Measurements from ENCODE around the gene MARCHF10. TPM values are rescaled to one million over a fixed set of nuclear protein-coding genes. Genes with fewer than 3 reads are reported as not detected.

The MARCHF10 gene
- total and polyA plus RNA-seq, 2 experiments from 2014 or later, result 1.8 to 2.1 TPM

DNA sequence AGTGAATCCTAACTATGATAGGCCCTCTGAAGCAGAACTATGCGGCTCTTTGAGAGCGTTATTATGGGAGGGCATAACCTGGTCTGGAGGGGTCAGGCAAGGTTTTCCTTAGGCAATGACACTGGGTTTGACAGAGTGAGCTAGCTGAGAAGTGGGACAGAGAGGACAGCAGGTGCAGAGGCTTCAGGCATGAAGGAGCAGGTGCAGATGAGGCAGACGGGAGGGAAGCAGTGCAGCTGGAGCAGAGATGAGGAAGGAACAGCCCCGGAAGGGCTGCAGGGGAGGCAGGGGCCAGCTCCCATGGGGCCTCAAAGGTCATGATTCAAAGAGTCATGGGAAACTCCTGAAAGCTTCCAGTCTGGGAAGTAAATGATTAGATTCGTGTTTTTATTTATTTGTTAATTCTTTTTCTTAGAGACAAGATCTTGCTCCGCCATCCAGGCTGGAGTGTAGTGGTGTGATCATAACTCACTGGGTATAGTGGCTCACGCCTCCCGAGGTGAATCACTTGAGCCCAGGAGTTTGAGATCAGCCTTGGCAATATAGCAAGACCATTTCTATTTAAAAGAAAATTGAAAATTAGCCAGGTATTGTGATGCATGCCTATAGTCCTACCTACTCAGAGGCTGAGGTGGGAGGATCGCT, 5.4 kb downstream of the MARCHF10 start:
- no peak overlapping the region for H3K4me2 ChIP-seq (ENCODE audit: unreplicated experiment)
- TF ChIP-seq EZH2phosphoT487 (IDR thresholded peaks at IDR 0.05; ENCODE audit: insufficient read depth, low read depth), result no peak
- no peak for TF ChIP-seq EZH2 (IDR thresholded peaks at IDR 0.05; ENCODE audit: insufficient read depth, poor library complexity, severe bottlenecking)
- H3F3A ChIP-seq (ENCODE audit: insufficient read depth), result 0 out of 2 replicates have a peak, but pooled peaks cover 7% of the 10 kb centered on the region
- H3K27ac ChIP-seq, result no peak overlapping the region
- no peak for DNase-seq
- no peaks in the 10 kb centered on the region for H3K27me3 ChIP-seq (replicated peaks; ENCODE audit: insufficient read depth)
- in situ Hi-C loops (cut with MboI), result no loop called here
- no peaks in the 10 kb centered on the region for H3K9me3 ChIP-seq (ENCODE audit: low read depth)
- H3K79me2 ChIP-seq (ENCODE audit: insufficient read depth), result no peaks in the 10 kb centered on the region
- H3K9ac ChIP-seq, result no peak overlapping the region
- H3K9me2 ChIP-seq (ENCODE audit: insufficient read depth), result no peaks in the 10 kb centered on the region
- H3K4me1 ChIP-seq (ENCODE audit: insufficient read depth), result peaks cover 14% of the 10 kb centered on the region
- WGBS, 2 experiments (ENCODE audit: low coverage in 1 of 2, low lambda C conversion rate in 2 of 2, missing lambda C conversion rate in 2 of 2), result 91 to 93% methylated on average over 9 of the region's 9 CpGs
- no peak overlapping the region for H2AFZ ChIP-seq
- H3K4me3 ChIP-seq, result no peak overlapping the region
- no peaks in the 10 kb centered on the region for H4K20me1 ChIP-seq (ENCODE audit: insufficient read depth)
- no peaks in the 10 kb centered on the region for H3K36me3 ChIP-seq (ENCODE audit: low read depth)

GRCh38 chr17:62801553-62802114, 6.5 kb downstream of the MARCHF10 start:
- WGBS, 2 experiments (ENCODE audit: low coverage in 1 of 2, low lambda C conversion rate in 2 of 2, missing lambda C conversion rate in 2 of 2), result 95 to 98% methylated on average over 7 of the region's 7 CpGs
- Histone ChIP-seq H3F3A (ENCODE audit: insufficient read depth) (0 out of 2 replicates have a peak, but pooled peaks cover 7% of the 10 kb centered on the region), H3K27ac (no peak overlapping the region), H3K9me2 (ENCODE audit: insufficient read depth) (no peaks in the 10 kb centered on the region), H3K4me2 (ENCODE audit: unreplicated experiment) (no peak overlapping the region), H3K9me3 (ENCODE audit: low read depth) (no peaks in the 10 kb centered on the region), H3K4me1 (ENCODE audit: insufficient read depth) (peaks cover 14% of the 10 kb centered on the region), H3K79me2 (ENCODE audit: insufficient read depth) (no peaks in the 10 kb centered on the region), H3K27me3 (replicated peaks; ENCODE audit: insufficient read depth) (no peaks in the 10 kb centered on the region), H3K4me3 (no peak overlapping the region), H2AFZ (no peak overlapping the region), H4K20me1 (ENCODE audit: insufficient read depth) (no peaks in the 10 kb centered on the region), H3K36me3 (ENCODE audit: low read depth) (no peaks in the 10 kb centered on the region), H3K9ac (no peak overlapping the region)
- TF ChIP-seq EZH2 (IDR thresholded peaks at IDR 0.05; ENCODE audit: insufficient read depth, poor library complexity, severe bottlenecking), result no peak
- no peak for TF ChIP-seq EZH2phosphoT487 (IDR thresholded peaks at IDR 0.05; ENCODE audit: insufficient read depth, low read depth)
- no peak for DNase-seq
- in situ Hi-C loops (cut with MboI), result no loop called here

GRCh38 chr17:62800585-62800984, 7.5 kb downstream of the MARCHF10 start:
- H3K27ac ChIP-seq, result no peak overlapping the region
- no peak overlapping the region for H3K9ac ChIP-seq
- H2AFZ ChIP-seq, result no peak overlapping the region
- H3K9me3 ChIP-seq (ENCODE audit: low read depth), result no peaks in the 10 kb centered on the region
- H3K4me3 ChIP-seq, result no peak overlapping the region
- no peaks in the 10 kb centered on the region for H3K27me3 ChIP-seq (replicated peaks; ENCODE audit: insufficient read depth)
- no peaks in the 10 kb centered on the region for H3K79me2 ChIP-seq (ENCODE audit: insufficient read depth)
- no peak overlapping the region for H3K4me2 ChIP-seq (ENCODE audit: unreplicated experiment)
- 46 to 48% methylated on average over 7 of the region's 7 CpGs for WGBS, 2 experiments (ENCODE audit: low coverage in 1 of 2, low lambda C conversion rate in 2 of 2, missing lambda C conversion rate in 2 of 2)
- TF ChIP-seq EZH2phosphoT487 (IDR thresholded peaks at IDR 0.05; ENCODE audit: insufficient read depth, low read depth) (no peak), EZH2 (IDR thresholded peaks at IDR 0.05; ENCODE audit: insufficient read depth, poor library complexity, severe bottlenecking) (no peak)
- H4K20me1 ChIP-seq (ENCODE audit: insufficient read depth), result no peaks in the 10 kb centered on the region
- no peaks in the 10 kb centered on the region for H3K9me2 ChIP-seq (ENCODE audit: insufficient read depth)
- no peaks in the 10 kb centered on the region for H3K36me3 ChIP-seq (ENCODE audit: low read depth)
- 0 out of 2 replicates have a peak, but pooled peaks cover 7% of the 10 kb centered on the region for H3F3A ChIP-seq (ENCODE audit: insufficient read depth)
- peaks cover 14% of the 10 kb centered on the region for H3K4me1 ChIP-seq (ENCODE audit: insufficient read depth)
- in situ Hi-C loops (cut with MboI), result no loop called here
- peak; percentile 55 for DNase-seq

DNA sequence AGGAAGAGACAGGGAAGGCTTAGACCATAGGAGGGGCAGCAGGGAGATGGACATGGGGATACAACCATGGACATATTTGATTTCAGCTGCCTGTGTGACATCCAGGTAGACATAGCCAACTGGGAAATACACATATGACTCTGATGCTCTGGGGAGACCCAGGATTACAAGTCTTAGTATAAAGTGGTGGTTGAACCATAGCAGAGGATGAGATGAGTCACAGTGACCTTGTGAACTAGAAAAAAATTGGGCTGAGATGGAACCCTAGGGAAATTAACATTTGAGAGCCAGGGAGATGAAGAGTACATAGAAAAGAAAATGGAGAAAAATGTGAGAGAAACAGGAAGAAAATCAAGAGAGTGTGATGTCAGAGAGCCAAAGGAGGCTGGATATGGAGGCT, 10.2 kb downstream of the MARCHF10 start:
- no peak for TF ChIP-seq EZH2phosphoT487 (IDR thresholded peaks at IDR 0.05; ENCODE audit: insufficient read depth, low read depth)
- no peak for TF ChIP-seq EZH2 (IDR thresholded peaks at IDR 0.05; ENCODE audit: insufficient read depth, poor library complexity, severe bottlenecking)
- no peaks in the 10 kb centered on the region for H3K9me2 ChIP-seq (ENCODE audit: insufficient read depth)
- H3K4me3 ChIP-seq, result no peak overlapping the region
- no peak overlapping the region for H3K4me2 ChIP-seq (ENCODE audit: unreplicated experiment)
- no peaks in the 10 kb centered on the region for H3K36me3 ChIP-seq (ENCODE audit: low read depth)
- H3K9me3 ChIP-seq (ENCODE audit: low read depth), result no peaks in the 10 kb centered on the region
- H3K4me1 ChIP-seq (ENCODE audit: insufficient read depth), result no peaks in the 10 kb centered on the region
- DNase-seq, result peak; percentile 34
- in situ Hi-C loops (cut with MboI), result no loop called here
- no peak overlapping the region for H2AFZ ChIP-seq
- no peaks in the 10 kb centered on the region for H3K79me2 ChIP-seq (ENCODE audit: insufficient read depth)
- no peaks in the 10 kb centered on the region for H4K20me1 ChIP-seq (ENCODE audit: insufficient read depth)
- no peaks in the 10 kb centered on the region for H3K27me3 ChIP-seq (replicated peaks; ENCODE audit: insufficient read depth)
- H3K9ac ChIP-seq, result no peak overlapping the region
- H3K27ac ChIP-seq, result no peak overlapping the region
- H3F3A ChIP-seq (ENCODE audit: insufficient read depth), result no peaks in the 10 kb centered on the region
